ENCODE results near the gene SPATA20.
A peak's percentile ranks its signal among the peaks of the same experiment; 100 is the strongest.

SPATA20 gene

GRCh38 chr17:50579399-50579798 is 32.4 kb downstream of the SPATA20 start:
- DNase-seq (ENCODE audit: low spot score), result no peak

GRCh38 chr17:50580646-50581045 is 33.7 kb downstream of the SPATA20 start:
- DNase-seq (ENCODE audit: low spot score), result no peak

GRCh38 chr17:50581316-50581715 is 34.3 kb downstream of the SPATA20 start:
- no peak for DNase-seq (ENCODE audit: low spot score)

- no peak for DNase-seq (ENCODE audit: low spot score)
Measured at GRCh38 chr17:50582741-50583140, 35.8 kb downstream of the SPATA20 start.

GRCh38 chr17:50583641-50584040 is 36.7 kb downstream of the SPATA20 start:
- no peak for DNase-seq (ENCODE audit: low spot score)

- DNase-seq (ENCODE audit: low spot score), result no peak
Measured at GRCh38 chr17:50584116-50584515, 37.1 kb downstream of the SPATA20 start.

- no peak for DNase-seq (ENCODE audit: low spot score)
Measured at GRCh38 chr17:50584749-50585148, 37.8 kb downstream of the SPATA20 start.

- DNase-seq (ENCODE audit: low spot score), result no peak
Measured at GRCh38 chr17:50585346-50585745, 38.4 kb downstream of the SPATA20 start.

- DNase-seq (ENCODE audit: low spot score), result no peak
Measured at GRCh38 chr17:50585891-50586290, 38.9 kb downstream of the SPATA20 start.

- DNase-seq (ENCODE audit: low spot score), result no peak
Measured at GRCh38 chr17:50586421-50587247, 39.7 kb downstream of the SPATA20 start.

GRCh38 chr17:50587571-50587970 is 40.6 kb downstream of the SPATA20 start:
- DNase-seq (ENCODE audit: low spot score), result no peak

GRCh38 chr17:50588391-50589049 is 41.5 kb downstream of the SPATA20 start:
- DNase-seq (ENCODE audit: low spot score), result no peak

- DNase-seq (ENCODE audit: low spot score), result no peak
Measured at GRCh38 chr17:50589095-50589705, 42.2 kb downstream of the SPATA20 start.

- DNase-seq (ENCODE audit: low spot score), result no peak
Measured at GRCh38 chr17:50590946-50591737, 44.2 kb downstream of the SPATA20 start.

GRCh38 chr17:50593321-50593720 is 46.3 kb downstream of the SPATA20 start:
- DNase-seq (ENCODE audit: low spot score), result no peak

- no peak for DNase-seq (ENCODE audit: low spot score)
Measured at GRCh38 chr17:50594128-50594823, 47.3 kb downstream of the SPATA20 start.

- DNase-seq (ENCODE audit: low spot score), result no peak
Measured at GRCh38 chr17:50594892-50595291, 47.9 kb downstream of the SPATA20 start.

- DNase-seq (ENCODE audit: low spot score), result no peak
Measured at GRCh38 chr17:50596191-50597037, 49.4 kb downstream of the SPATA20 start.

GRCh38 chr17:50598487-50598886 is 51.5 kb downstream of the SPATA20 start:
- DNase-seq (ENCODE audit: low spot score), result peak; percentile 61

GRCh38 chr17:50599606-50600005 is 52.6 kb downstream of the SPATA20 start:
- no peak for DNase-seq (ENCODE audit: low spot score)

All from NAMALWA (cell line).